Measurements from ENCODE around the gene IL17RA.

- TF ChIP-seq JUN (IDR thresholded peaks at IDR 0.05; ENCODE audit: borderline replicate concordance, insufficient read depth, insufficient read length, low read depth) (no peak), EZH2 (IDR thresholded peaks at IDR 0.05; ENCODE audit: borderline replicate concordance, low read depth, low read length, severe bottlenecking) (no peak), CTCF (IDR thresholded peaks at IDR 0.05; ENCODE audit: extremely low read depth in 1 of 2, insufficient read depth in 1 of 2, low read depth in 1 of 2, low read length in 2 of 2) (no peak), FOS (IDR thresholded peaks at IDR 0.05; ENCODE audit: borderline replicate concordance, insufficient read depth, low read length) (no peak), POLR2A (IDR thresholded peaks at IDR 0.05; ENCODE audit: low read depth, low read length) (no peak)
- TF ChIP-seq, protein P1, sequence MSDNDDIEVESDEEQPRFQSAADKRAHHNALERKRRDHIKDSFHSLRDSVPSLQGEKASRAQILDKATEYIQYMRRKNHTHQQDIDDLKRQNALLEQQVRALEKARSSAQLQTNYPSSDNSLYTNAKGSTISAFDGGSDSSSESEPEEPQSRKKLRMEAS (IDR thresholded peaks at IDR 0.05; ENCODE audit: insufficient read depth, insufficient read length) = no peak
Measured at GRCh38 chr22:17138513-17138912, 53.7 kb downstream of the IL17RA start.
